Measurements from ENCODE around the gene TRUB2. TPM values are rescaled to one million over a fixed set of nuclear protein-coding genes. Genes with fewer than 3 reads are reported as not detected.

Gene TRUB2
- total and polyA plus RNA-seq, 4 donors, result 9.8 to 14.3 (median 11.4) TPM

DNA sequence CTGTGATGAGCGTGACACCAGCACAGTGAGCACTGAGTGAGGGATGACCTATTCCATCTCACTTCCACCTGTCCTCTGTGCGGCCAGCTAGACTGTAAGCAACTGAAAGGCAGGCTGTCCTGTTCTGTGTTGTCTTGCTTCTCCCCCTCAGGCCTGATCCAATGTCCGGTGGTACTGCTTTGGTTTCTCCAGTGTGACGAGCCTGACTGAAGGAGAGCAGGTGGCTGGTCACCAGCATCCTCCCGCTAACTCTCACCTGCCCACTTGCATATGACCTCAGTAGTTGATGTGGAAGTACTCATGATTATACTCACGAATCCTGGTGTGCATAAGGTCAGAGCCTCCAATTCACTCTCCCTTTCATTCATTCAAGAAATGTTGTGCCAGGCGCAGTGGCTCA is 15.7 kb upstream of the TRUB2 start:
- Histone ChIP-seq H3K27me3 (ENCODE audit: control insufficient read depth in 1 of 2, insufficient read depth in 2 of 2, low read length in 1 of 2) (no peaks in the 10 kb centered on the region), H3K27ac (ENCODE audit: low read depth in 1 of 2, low read length in 2 of 2) (no peak overlapping the region), H3K9me3 (ENCODE audit: control insufficient read depth, low read length) (no peaks in the 10 kb centered on the region), H3K4me3 (ENCODE audit: low read length in 2 of 2) (no peak overlapping the region), H3K36me3 (ENCODE audit: control insufficient read depth in 1 of 2, insufficient read depth in 2 of 2, low read length in 1 of 2) (no peaks in the 10 kb centered on the region), H3K4me1 (ENCODE audit: control insufficient read depth in 1 of 2, insufficient read depth in 2 of 2, low read length in 2 of 2) (no peaks in the 10 kb centered on the region)
- ATAC-seq (ENCODE audit: low FRiP score) (no peak), DNase-seq (no peak)
- intact Hi-C loops (cut with DNase I), result no loop called here
- WGBS, 2 donors, result 93 to 94% methylated on average over 7 of the region's 7 CpGs

DNA sequence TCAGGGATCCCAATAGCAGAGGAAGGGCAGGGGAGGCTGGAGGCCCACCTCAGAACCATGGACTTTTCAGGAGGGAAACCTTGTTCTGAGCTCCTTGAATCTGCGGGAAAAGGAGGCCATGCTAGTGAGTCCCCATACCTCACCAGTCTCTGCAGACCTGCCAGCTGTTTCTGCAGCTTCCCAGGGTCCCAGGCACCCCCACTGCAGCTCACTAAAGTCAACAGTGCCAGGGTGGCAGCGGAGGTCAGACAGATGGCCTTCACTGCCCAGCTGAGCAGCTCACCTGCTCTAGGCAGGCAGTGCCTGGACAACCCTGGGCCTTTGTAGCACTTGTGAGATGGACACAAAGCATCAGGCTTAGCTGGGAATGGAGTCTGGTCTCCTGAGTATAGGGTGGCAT is 13.7 kb upstream of the TRUB2 start:
- Histone ChIP-seq H3K9me3 (ENCODE audit: control insufficient read depth, low read length) (no peaks in the 10 kb centered on the region), H3K36me3 (ENCODE audit: control insufficient read depth in 1 of 2, insufficient read depth in 2 of 2, low read length in 1 of 2) (no peaks in the 10 kb centered on the region), H3K4me1 (ENCODE audit: control insufficient read depth in 1 of 2, insufficient read depth in 2 of 2, low read length in 2 of 2) (no peaks in the 10 kb centered on the region), H3K27me3 (ENCODE audit: control insufficient read depth in 1 of 2, insufficient read depth in 2 of 2, low read length in 1 of 2) (no peaks in the 10 kb centered on the region), H3K4me3 (ENCODE audit: low read length in 2 of 2) (no peak overlapping the region), H3K27ac (ENCODE audit: low read depth in 1 of 2, low read length in 2 of 2) (no peak overlapping the region)
- ATAC-seq (ENCODE audit: low FRiP score) (no peak), DNase-seq (no peak)
- WGBS, 2 donors, result 89 to 90% methylated on average over 2 of the region's 2 CpGs
- intact Hi-C loops (cut with DNase I), result no loop called here

DNA sequence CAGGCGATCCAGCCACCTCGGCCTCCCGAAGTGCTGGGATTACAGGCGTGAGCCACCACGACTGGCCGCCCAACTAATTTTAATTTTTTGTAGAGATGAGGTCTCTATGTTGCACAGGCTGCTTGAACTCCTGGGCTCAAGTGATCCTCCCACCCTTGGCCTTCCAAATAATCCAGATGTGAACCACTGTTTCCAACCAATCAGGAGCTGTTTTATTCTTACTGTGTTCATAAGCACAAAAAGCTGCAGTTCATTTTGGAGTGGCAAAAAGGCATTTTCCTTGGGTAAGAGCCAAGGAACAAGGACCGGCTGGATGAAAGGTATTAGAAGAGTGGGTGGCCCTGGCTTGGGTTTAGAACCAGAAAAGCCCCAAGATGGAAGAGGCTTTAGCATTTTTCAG is 12.9 kb upstream of the TRUB2 start:
- 78 to 81% methylated on average over 7 of the region's 7 CpGs for WGBS, 2 donors
- no peak overlapping the region for H3K27ac ChIP-seq (ENCODE audit: low read depth in 1 of 2, low read length in 2 of 2)
- H3K27me3 ChIP-seq (ENCODE audit: control insufficient read depth in 1 of 2, insufficient read depth in 2 of 2, low read length in 1 of 2), result no peaks in the 10 kb centered on the region
- no peaks in the 10 kb centered on the region for H3K9me3 ChIP-seq (ENCODE audit: control insufficient read depth, low read length)
- intact Hi-C loops (cut with DNase I), result no loop called here
- H3K4me3 ChIP-seq (ENCODE audit: low read length in 2 of 2), result no peak overlapping the region
- H3K36me3 ChIP-seq (ENCODE audit: control insufficient read depth in 1 of 2, insufficient read depth in 2 of 2, low read length in 1 of 2), result no peaks in the 10 kb centered on the region
- ATAC-seq (ENCODE audit: low FRiP score), result no peak
- no peaks in the 10 kb centered on the region for H3K4me1 ChIP-seq (ENCODE audit: control insufficient read depth in 1 of 2, insufficient read depth in 2 of 2, low read length in 2 of 2)
- no peak for DNase-seq

DNA sequence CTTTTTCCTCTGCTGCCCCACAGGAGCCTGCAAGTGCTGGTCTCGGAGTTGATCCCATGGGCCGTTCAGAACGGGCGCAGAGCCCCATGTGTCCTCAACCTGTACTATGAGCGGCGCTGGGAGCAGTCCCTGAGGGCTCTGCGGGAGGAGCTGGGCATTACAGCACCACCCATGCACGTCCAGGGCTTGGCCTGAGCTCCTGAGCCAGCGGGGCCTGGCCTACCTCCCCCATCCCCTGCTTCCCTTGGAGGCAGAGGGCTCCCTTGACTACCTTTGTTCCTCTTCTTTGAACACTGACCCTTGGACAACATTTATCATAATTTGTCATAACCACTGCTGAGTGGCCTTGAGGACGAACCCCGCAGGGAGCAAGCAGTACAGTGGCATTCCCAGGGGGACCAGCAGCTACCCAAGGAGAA is 11.2 kb upstream of the TRUB2 start:
- intact Hi-C loops (cut with DNase I), result loop anchor here in 1 of 2 donors (5.0 kb wide), 1 partner anchor 36 kb away; no protein-coding TSS in a partner anchor

DNA sequence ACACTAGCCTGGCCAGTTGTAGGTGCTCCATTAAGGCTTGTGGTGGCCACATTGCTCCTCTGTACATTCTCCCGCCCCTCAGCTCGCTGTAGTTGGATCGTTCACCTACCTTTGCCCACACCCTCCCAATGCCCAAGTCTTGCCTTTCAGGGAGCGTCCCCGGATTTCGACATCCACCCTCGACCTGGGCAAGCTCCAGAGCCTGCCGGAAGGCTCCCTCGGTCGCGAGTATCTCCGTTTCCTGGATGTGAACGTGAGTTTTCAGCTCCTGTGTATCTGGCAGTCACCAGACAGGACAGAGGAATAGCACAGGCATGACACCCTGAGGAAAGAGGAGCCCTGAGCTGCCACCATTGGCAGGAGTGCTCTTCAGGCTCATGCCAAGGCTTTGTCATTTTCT is 3.4 kb upstream of the TRUB2 start:
- DNase-seq (no peak), ATAC-seq (ENCODE audit: low FRiP score) (no peak)
- no peak overlapping the region for H3K4me3 ChIP-seq (ENCODE audit: low read length in 2 of 2)
- peaks cover 0 to 2% of the 10 kb centered on the region in 2 donors for H3K36me3 ChIP-seq (ENCODE audit: control insufficient read depth in 1 of 2, insufficient read depth in 2 of 2, low read length in 1 of 2)
- H3K4me1 ChIP-seq (ENCODE audit: control insufficient read depth in 1 of 2, insufficient read depth in 2 of 2, low read length in 2 of 2), result no peaks in the 10 kb centered on the region
- intact Hi-C loops (cut with DNase I), result no loop called here
- H3K27ac ChIP-seq (ENCODE audit: low read depth in 1 of 2, low read length in 2 of 2), result no peak overlapping the region
- H3K27me3 ChIP-seq (ENCODE audit: control insufficient read depth in 1 of 2, insufficient read depth in 2 of 2, low read length in 1 of 2), result no peaks in the 10 kb centered on the region
- no peaks in the 10 kb centered on the region for H3K9me3 ChIP-seq (ENCODE audit: control insufficient read depth, low read length)
- 88 to 89% methylated on average over 13 of the region's 13 CpGs for WGBS, 2 donors

More for the DNA sequence above, 11.2 kb upstream of the TRUB2 start:
- ATAC-seq (ENCODE audit: low FRiP score), result no peak
- H3K4me1 ChIP-seq (ENCODE audit: control insufficient read depth in 1 of 2, insufficient read depth in 2 of 2, low read length in 2 of 2), result no peaks in the 10 kb centered on the region
- WGBS, 2 donors, result 80 to 86% methylated on average over 11 of the region's 11 CpGs
- no peaks in the 10 kb centered on the region for H3K36me3 ChIP-seq (ENCODE audit: control insufficient read depth in 1 of 2, insufficient read depth in 2 of 2, low read length in 1 of 2)
- H3K27me3 ChIP-seq (ENCODE audit: control insufficient read depth in 1 of 2, insufficient read depth in 2 of 2, low read length in 1 of 2), result no peaks in the 10 kb centered on the region
- H3K27ac ChIP-seq (ENCODE audit: low read depth in 1 of 2, low read length in 2 of 2), result no peak overlapping the region
- no peaks in the 10 kb centered on the region for H3K9me3 ChIP-seq (ENCODE audit: control insufficient read depth, low read length)
- DNase-seq, result no peak
- no peak overlapping the region for H3K4me3 ChIP-seq (ENCODE audit: low read length in 2 of 2)

DNA sequence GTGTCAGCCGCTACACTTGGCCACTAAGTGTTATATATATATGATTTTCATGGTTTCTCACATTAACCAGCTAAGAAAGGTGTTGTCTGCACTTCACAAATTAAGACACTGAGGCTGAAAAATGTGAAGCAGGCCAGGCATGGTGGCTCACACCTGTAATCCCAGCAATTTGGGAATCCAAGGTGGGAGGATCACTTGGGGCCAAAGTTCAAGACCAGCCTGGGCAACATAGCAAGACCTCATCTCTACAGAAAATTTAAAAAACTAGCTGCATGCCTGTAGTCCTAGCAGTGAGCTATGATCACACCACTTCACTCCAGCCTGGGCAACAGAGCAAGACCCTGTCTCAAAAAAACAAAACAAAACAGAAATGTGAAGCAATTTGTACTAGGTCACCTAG is 2.2 kb upstream of the TRUB2 start:
- Histone ChIP-seq H3K27me3 (ENCODE audit: control insufficient read depth in 1 of 2, insufficient read depth in 2 of 2, low read length in 1 of 2) (no peaks in the 10 kb centered on the region), H3K9me3 (ENCODE audit: control insufficient read depth, low read length) (no peaks in the 10 kb centered on the region), H3K4me1 (ENCODE audit: control insufficient read depth in 1 of 2, insufficient read depth in 2 of 2, low read length in 2 of 2) (no peaks in the 10 kb centered on the region), H3K27ac (ENCODE audit: low read depth in 1 of 2, low read length in 2 of 2) (no peak overlapping the region), H3K4me3 (ENCODE audit: low read length in 2 of 2) (no peak overlapping the region), H3K36me3 (ENCODE audit: control insufficient read depth in 1 of 2, insufficient read depth in 2 of 2, low read length in 1 of 2) (peaks cover 0 to 2% of the 10 kb centered on the region in 2 donors)
- DNase-seq (no peak), ATAC-seq (ENCODE audit: low FRiP score) (no peak)
- WGBS, 2 donors, result 90 to 96% methylated on average over 1 of the region's 1 CpG
- intact Hi-C loops (cut with DNase I), result no loop called here

DNA sequence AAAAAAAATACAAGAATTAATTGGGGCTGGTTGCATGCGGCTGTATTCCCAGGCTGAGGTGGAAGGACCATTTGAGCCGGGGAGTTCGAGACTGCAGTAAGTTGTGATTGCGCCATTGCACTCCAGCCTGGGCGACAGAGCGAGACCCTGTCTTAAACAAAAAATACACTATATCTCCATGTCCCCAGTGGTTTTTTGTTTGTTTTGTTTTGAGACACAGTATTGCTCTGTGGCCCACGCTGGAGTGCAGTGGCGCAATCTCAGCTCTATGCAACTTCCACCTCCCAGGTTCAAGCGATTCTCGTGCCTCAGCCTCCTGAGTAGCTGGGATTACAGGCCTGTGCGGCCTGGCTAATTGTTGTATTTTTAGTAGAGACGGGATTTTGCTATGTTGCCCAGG is 1.5 kb upstream of the TRUB2 start:
- no peaks in the 10 kb centered on the region for H3K9me3 ChIP-seq (ENCODE audit: control insufficient read depth, low read length)
- H3K4me3 ChIP-seq (ENCODE audit: low read length in 2 of 2), result no peak overlapping the region
- no peak for DNase-seq
- H3K4me1 ChIP-seq (ENCODE audit: control insufficient read depth in 1 of 2, insufficient read depth in 2 of 2, low read length in 2 of 2), result no peaks in the 10 kb centered on the region
- H3K27ac ChIP-seq (ENCODE audit: low read depth in 1 of 2, low read length in 2 of 2), result no peak overlapping the region
- H3K36me3 ChIP-seq (ENCODE audit: control insufficient read depth in 1 of 2, insufficient read depth in 2 of 2, low read length in 1 of 2), result peaks cover 0 to 2% of the 10 kb centered on the region in 2 donors
- no peak for ATAC-seq (ENCODE audit: low FRiP score)
- H3K27me3 ChIP-seq (ENCODE audit: control insufficient read depth in 1 of 2, insufficient read depth in 2 of 2, low read length in 1 of 2), result no peaks in the 10 kb centered on the region
- 83 to 89% methylated on average over 12 of the region's 12 CpGs for WGBS, 2 donors
- intact Hi-C loops (cut with DNase I), result no loop called here

DNA sequence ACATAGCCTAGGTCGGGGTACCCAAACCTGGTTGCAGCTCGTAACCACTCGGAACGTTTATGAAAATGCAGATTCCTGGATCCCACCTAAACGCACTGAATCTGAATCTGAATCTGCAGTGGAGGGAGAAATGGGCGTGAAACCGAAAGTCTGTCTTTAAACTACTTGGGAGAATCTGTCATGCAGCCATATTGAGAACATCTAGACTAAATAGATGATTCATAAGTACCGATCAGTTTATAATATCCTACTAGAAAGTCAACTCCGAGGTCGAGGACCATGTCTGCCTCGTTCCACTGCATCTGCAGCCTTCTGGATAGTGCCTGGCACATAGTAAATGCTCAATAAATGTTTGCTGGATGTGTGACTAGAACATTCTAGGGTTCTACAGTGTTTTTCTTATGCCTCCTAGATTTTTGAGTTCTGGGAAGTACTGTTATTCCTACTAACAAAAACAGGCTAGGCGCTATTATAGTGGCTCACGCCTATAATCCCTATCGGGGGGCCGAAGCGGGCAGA is 1.0 kb upstream of the TRUB2 start:
- peaks cover 0 to 2% of the 10 kb centered on the region in 2 donors for H3K36me3 ChIP-seq (ENCODE audit: control insufficient read depth in 1 of 2, insufficient read depth in 2 of 2, low read length in 1 of 2)
- H3K4me3 ChIP-seq (ENCODE audit: low read length in 2 of 2), result peak overlapping the region; percentile 80 to 90
- DNase-seq (no peak), ATAC-seq (ENCODE audit: low FRiP score) (no peak)
- intact Hi-C loops (cut with DNase I), result no loop called here
- H3K27me3 ChIP-seq (ENCODE audit: control insufficient read depth in 1 of 2, insufficient read depth in 2 of 2, low read length in 1 of 2), result no peaks in the 10 kb centered on the region
- WGBS, 2 donors, result 25% methylated on average over 16 of the region's 16 CpGs
- peak overlapping the region in 1 of 2 donors; percentile 48 for H3K27ac ChIP-seq (ENCODE audit: low read depth in 1 of 2, low read length in 2 of 2)
- no peaks in the 10 kb centered on the region for H3K9me3 ChIP-seq (ENCODE audit: control insufficient read depth, low read length)
- H3K4me1 ChIP-seq (ENCODE audit: control insufficient read depth in 1 of 2, insufficient read depth in 2 of 2, low read length in 2 of 2), result no peaks in the 10 kb centered on the region

DNA sequence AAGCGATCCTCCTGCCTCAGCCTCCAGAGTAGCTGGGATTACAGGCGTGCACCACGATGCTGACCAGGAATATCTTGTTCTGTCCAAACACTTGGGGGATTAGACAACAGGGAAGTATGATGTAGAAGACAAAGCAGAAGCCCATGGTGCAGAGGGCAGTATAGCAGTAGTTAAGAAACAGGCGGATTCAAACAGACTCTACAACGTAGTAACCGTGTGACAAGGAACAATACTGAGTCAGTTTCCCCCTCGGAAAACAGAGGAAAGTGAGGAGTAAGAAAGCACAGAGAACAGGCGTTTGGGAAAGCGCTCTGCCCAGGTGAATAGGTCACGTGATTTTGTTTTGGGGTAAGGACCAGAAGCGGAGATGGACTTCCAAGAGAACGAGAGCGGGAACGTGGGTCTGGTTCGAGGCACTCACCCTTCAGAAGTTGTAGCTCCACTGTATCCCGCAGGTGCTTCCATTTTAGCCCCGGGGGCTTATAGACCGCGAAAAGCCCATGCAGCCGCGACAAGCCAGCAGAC is 306 bp downstream of the TRUB2 start:
- WGBS, 2 donors, result 2% methylated on average over 21 of the region's 21 CpGs
- Histone ChIP-seq H3K4me3 (ENCODE audit: low read length in 2 of 2) (peak overlapping the region; percentile 41 to 84), H3K27ac (ENCODE audit: low read depth in 1 of 2, low read length in 2 of 2) (peak overlapping the region in 1 of 2 donors; percentile 2), H3K27me3 (ENCODE audit: control insufficient read depth in 1 of 2, insufficient read depth in 2 of 2, low read length in 1 of 2) (no peaks in the 10 kb centered on the region), H3K4me1 (ENCODE audit: control insufficient read depth in 1 of 2, insufficient read depth in 2 of 2, low read length in 2 of 2) (no peaks in the 10 kb centered on the region), H3K36me3 (ENCODE audit: control insufficient read depth in 1 of 2, insufficient read depth in 2 of 2, low read length in 1 of 2) (no peaks in the 10 kb centered on the region), H3K9me3 (ENCODE audit: control insufficient read depth, low read length) (no peaks in the 10 kb centered on the region)
- DNase-seq, result no peak
- intact Hi-C loops (cut with DNase I), result no loop called here
- no peak for ATAC-seq (ENCODE audit: low FRiP score)
